Cardiac muscle cell (in vitro differentiated cells and primary cell): ENCODE data around the gene DGCR6. TPM values are rescaled to one million over a fixed set of nuclear protein-coding genes. Genes with fewer than 3 reads are reported as not detected.
"Not testable (repeated sequence)": the region's sequence is repeated elsewhere in the genome, so short reads cannot be mapped to it uniquely, and the experiment has no call there.

Experiments
- DNase-seq, 2 donors: peaks; one replicate each; pipeline versions ENCODE4 v3.0.0 to v3.0.0-alpha.2; 2010 to 2017; ENCODE audit warnings: low read depth in 1 of 2, low spot score in 1 of 2
- H3K27ac ChIP-seq: fragments of 200-600 bp; sonication (generic); 2 replicates; pipeline ENCODE4 v1.5.1; 2016
- H3K27me3 ChIP-seq: fragments of 200-600 bp; sonication (generic); 2 replicates; pipeline ENCODE4 v1.6.0; 2016; ENCODE audit warnings: control low read depth
- H3K36me3 ChIP-seq: fragments of 200-600 bp; sonication (generic); 2 replicates; pipeline ENCODE4 v1.5.1; 2016; ENCODE audit warnings: control low read depth
- H3K4me1 ChIP-seq: fragments of 200-600 bp; sonication (generic); 2 replicates; pipeline ENCODE4 v1.8.1; 2017; ENCODE audit warnings: low read depth, mild to moderate bottlenecking, mixed run types
- H3K4me3 ChIP-seq: fragments of 200-600 bp; sonication (generic); 2 replicates; pipeline ENCODE4 v1.5.1; 2016; ENCODE audit warnings: mild to moderate bottlenecking
- H3K9me3 ChIP-seq: fragments of 200-600 bp; sonication (generic); 2 replicates; pipeline ENCODE4 v1.5.1; 2017; ENCODE audit warnings: low read depth, mild to moderate bottlenecking, control low read depth
- polyA plus RNA-seq: library from polyadenylated mRNA; unstranded; fragments of >200 nt; fragmentation: Nextera tagmentation; extraction: Ambion mirVana; gene quantifications from 2 replicates; pipeline ENCODE4 v1.2.1, GENCODE V29; 2016
- total RNA-seq: library from RNA; depleted of rRNA; stranded (reverse); fragments of >200 nt; gene quantifications from 2 replicates; pipeline ENCODE4 v1.2.3, GENCODE V29; 2016

The DGCR6 gene
- total and polyA plus RNA-seq, 2 experiments from 2014 or later: 26.2 to 41.4 TPM

GRCh38 chr22:18958738-18959137, 52.6 kb downstream of the DGCR6 start:
- not testable (repeated sequence) for H3K9me3 ChIP-seq, H3K4me1 ChIP-seq, H3K4me3 ChIP-seq, H3K36me3 ChIP-seq, H3K27me3 ChIP-seq, H3K27ac ChIP-seq
- peak in 1 of 2 donors; percentile 32 for DNase-seq

GRCh38 chr22:18959266-18959665, 53.1 kb downstream of the DGCR6 start:
- not testable (repeated sequence) for H3K27me3 ChIP-seq, H3K4me1 ChIP-seq, H3K36me3 ChIP-seq, H3K27ac ChIP-seq, DNase-seq, H3K9me3 ChIP-seq, H3K4me3 ChIP-seq

- H3K36me3 ChIP-seq, DNase-seq, H3K4me3 ChIP-seq, H3K27ac ChIP-seq, H3K9me3 ChIP-seq, H3K4me1 ChIP-seq, H3K27me3 ChIP-seq: not testable (repeated sequence)
Observed at GRCh38 chr22:18959741-18960140, 53.6 kb downstream of the DGCR6 start.

- not testable (repeated sequence) for H3K4me3 ChIP-seq, H3K36me3 ChIP-seq, H3K9me3 ChIP-seq, H3K4me1 ChIP-seq, DNase-seq, H3K27ac ChIP-seq, H3K27me3 ChIP-seq
Observed at GRCh38 chr22:18960166-18960820, 54.2 kb downstream of the DGCR6 start.

- H3K4me3 ChIP-seq, H3K4me1 ChIP-seq, H3K9me3 ChIP-seq, H3K36me3 ChIP-seq, H3K27me3 ChIP-seq, DNase-seq, H3K27ac ChIP-seq: not testable (repeated sequence)
Observed at GRCh38 chr22:18961201-18961600, 55.1 kb downstream of the DGCR6 start.

Other genes starting within 250 kb of the DGCR6 start
- 2.1 and 7.1 TPM in 2 replicates for gene PRODH, start 30.0 kb downstream of the DGCR6 start, total RNA-seq
- gene PRODH, start 30.0 kb downstream of the DGCR6 start, polyA plus RNA-seq: 3.4 and 5.1 TPM in 2 replicates
- gene DGCR2, start 216.1 kb downstream of the DGCR6 start, total RNA-seq: 82.1 and 82.9 TPM in 2 replicates
- gene DGCR2, start 216.1 kb downstream of the DGCR6 start, polyA plus RNA-seq: 63.9 and 65.8 TPM in 2 replicates
- gene TSSK2, start 225.0 kb downstream of the DGCR6 start, total RNA-seq: not detected in 2 replicates
- gene TSSK2, start 225.0 kb downstream of the DGCR6 start, polyA plus RNA-seq: not detected in 2 replicates
- 23.5 and 26.2 TPM in 2 replicates for gene ESS2, start 238.3 kb downstream of the DGCR6 start, total RNA-seq
- gene ESS2, start 238.3 kb downstream of the DGCR6 start, polyA plus RNA-seq: 9.3 and 13.2 TPM in 2 replicates
- not detected in 2 replicates for gene GSC2, start 244.0 kb downstream of the DGCR6 start, total RNA-seq
- not detected in 2 replicates for gene GSC2, start 244.0 kb downstream of the DGCR6 start, polyA plus RNA-seq